Measurements from ENCODE around the gene KCNK13.

DNA sequence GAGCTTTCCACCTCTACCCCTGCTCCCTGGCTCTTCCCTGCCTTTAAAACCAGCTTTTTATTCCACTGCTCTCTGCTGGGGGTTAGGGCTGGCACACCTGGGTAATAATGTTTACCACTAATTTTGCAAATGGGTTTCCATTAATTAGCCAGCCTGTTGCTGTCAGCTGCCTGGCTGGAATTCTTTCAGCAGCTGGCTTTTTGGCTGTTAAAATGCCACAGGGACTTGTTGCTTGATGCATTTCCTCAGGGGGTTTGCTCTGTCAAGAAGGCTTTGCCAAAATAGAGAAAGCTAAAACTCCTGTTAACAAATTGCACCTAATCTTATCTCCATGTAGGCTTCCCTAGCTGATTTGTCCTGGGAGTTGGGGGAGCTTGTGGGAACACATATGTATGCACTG, 142.7 kb downstream of the KCNK13 start:
- TF ChIP-seq, protein P1, sequence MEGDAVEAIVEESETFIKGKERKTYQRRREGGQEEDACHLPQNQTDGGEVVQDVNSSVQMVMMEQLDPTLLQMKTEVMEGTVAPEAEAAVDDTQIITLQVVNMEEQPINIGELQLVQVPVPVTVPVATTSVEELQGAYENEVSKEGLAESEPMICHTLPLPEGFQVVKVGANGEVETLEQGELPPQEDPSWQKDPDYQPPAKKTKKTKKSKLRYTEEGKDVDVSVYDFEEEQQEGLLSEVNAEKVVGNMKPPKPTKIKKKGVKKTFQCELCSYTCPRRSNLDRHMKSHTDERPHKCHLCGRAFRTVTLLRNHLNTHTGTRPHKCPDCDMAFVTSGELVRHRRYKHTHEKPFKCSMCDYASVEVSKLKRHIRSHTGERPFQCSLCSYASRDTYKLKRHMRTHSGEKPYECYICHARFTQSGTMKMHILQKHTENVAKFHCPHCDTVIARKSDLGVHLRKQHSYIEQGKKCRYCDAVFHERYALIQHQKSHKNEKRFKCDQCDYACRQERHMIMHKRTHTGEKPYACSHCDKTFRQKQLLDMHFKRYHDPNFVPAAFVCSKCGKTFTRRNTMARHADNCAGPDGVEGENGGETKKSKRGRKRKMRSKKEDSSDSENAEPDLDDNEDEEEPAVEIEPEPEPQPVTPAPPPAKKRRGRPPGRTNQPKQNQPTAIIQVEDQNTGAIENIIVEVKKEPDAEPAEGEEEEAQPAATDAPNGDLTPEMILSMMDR (conservative IDR thresholded peaks at IDR 0.05; ENCODE audit: low read depth, low read length): no peak
- no peak for TF ChIP-seq EZH2 (IDR thresholded peaks at IDR 0.05; ENCODE audit: borderline replicate concordance, low read depth, low read length, poor library complexity, severe bottlenecking)

All from A673 (cell line).